NCI-H82 treated with DMSO at 0.1 percent for 48 hours (cell line): ENCODE results near the gene CYGB.

Experiments
- DNase-seq: peaks from one replicate; lab custom pipeline; 2025; ENCODE audit not compliant: unreplicated experiment; lab: John Stamatoyannopoulos, UW

The CYGB gene

DNA sequence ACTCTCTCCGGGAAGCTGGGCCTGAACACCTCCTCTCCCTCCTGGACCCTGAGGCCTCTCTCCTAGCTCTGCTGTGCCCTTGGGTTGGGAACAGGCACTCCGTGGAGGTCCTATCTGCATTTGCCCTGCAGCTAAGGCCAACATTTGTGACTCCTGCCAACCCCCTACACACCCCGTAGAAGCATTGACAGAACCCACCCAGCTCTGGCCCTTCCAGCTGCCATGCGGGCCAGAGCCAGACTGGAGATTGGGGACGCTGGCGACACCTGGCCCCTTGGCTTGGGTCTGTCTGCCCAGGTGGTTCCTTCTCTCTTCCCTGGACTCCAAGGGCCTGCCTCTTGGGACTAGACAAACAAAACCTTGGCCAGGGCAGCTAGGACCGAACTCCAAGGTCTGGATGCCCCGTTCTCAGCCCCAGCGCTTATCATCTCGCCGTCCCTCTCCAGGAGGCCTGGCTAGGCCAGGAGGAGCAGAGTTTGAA is 35.6 kb downstream of the CYGB start:
- DNase-seq = no peak

DNA sequence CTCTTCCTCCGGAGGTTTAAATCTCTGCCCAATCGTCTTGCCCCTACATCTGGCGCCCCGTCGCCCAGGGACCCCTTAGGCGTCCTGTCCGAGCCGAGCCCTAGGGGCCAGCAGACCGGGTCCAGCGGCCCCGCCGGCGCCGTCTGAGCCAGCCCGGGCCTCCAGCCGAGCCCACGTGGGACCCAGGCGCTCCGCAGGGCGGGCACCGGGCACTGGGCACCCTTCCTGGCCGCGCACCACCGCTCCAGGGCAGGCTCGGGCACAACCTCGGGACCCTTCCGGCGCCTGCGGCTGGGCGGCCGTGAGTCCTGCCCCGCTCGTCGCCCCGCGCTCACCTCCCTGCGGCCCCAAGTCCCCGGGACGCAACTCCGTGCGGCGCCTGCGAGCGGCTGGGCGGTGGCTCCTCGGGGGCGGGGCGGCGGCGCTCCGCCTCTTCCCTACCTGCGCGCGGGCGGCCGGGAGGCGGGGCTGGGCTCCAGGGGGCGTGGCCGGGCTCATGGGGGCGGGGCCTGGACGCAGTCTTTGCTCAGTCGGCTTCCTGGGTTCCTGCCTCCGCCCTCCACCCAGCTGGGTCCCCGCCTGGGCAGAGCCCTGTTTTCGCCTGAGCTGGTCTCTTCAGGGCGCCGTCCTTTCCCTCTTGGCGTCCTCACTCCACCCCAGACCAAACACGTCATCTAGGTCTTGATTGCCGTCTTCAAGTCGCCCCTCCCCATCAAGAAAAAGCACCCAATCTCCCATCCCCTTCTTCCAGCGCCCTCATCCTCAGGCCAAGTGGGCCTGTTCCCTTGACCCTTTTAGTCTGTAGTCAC is 36.3 kb downstream of the CYGB start, which contains the start of gene RHBDF2:
TSS of gene RHBDF2 (minus strand) at position 406 of the 809 bp plus-strand sequence. CDS start 19,899 bp downstream, outside the sequence.
- peak; percentile 57 for DNase-seq

DNA sequence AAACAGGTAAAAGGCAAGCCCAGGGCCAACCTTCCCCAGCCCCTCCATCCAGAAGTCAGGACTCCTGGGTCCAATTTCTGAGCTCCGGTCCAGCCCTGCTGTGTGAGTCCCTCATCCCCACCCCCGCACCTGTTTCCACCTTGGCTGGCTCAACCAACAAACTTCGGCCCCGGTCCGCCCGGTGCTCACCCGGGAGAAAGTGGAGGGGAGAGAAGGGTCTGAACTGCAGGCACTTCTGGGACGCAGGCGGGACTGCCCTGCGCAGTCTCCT is 36.8 kb downstream of the CYGB start:
- no peak for DNase-seq

DNA sequence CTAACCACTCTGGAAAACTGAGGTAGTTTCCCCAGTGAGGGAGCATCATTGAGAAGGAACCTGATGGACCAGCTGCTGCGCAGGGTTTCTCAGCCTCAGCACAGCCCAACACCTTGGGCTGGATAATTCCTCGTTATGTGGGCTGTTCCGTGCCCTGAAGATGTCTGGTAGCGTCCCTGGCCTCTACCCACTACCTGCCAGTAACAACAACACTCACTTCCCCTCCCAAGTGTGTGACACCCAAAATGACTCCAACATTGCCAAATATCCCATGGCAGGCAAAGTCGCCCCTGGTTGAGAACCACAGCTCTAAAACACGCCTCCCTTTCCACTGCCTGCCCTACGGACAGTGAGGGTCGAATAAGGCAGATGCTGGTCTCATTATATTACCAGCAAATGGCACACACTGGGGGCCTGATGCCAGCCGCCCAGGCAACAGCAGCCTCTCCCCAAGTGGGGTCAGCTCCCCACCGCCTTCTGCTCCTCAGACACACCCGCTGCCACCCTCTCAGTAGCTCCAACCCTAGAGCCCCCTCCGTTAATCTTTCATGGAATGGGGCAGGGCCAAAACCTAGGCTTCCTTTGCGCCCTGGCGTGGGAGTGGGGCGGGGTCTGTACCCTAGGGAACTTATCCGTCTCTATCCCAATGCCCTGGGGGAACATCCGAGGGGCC is 37.3 kb downstream of the CYGB start:
- no peak for DNase-seq

DNA sequence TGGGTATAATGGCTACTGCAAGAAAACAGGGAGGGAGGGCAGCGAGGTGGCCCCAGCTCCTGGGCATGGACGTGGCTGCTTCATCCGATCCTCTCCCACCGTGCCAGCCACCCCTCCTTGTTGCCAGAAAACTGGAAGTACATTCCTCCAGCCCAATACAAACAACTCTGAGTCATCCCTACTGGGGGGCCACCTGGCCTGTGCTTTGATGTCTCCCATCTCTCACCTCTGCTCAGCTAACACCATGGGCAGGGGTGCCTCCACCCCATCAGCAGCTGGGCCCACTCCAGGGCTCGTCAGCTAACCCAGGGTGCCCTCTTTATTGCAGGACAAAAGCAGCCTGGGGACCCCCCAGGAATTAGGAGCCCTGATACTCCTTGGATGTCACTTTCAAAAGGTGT is 38.2 kb downstream of the CYGB start:
- no peak for DNase-seq

DNA sequence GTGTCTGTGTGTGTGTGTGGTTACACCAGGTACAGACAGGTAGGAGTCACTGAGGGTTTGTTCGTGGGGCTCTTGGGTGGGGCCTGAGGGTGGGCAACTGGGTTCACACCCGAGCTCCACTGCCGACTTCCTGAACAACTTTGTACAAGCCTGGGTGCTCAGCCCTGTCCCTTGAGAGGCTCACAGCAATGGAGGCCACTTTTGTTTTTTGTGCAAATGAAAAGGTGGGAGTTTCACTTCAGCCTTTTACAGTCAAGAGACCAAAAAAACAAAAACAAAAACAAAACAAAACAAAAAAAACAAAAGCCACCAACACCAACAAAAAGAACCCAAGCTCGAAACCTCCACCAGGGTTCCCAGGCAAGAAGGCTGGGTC is 38.6 kb downstream of the CYGB start:
- DNase-seq = no peak

DNA sequence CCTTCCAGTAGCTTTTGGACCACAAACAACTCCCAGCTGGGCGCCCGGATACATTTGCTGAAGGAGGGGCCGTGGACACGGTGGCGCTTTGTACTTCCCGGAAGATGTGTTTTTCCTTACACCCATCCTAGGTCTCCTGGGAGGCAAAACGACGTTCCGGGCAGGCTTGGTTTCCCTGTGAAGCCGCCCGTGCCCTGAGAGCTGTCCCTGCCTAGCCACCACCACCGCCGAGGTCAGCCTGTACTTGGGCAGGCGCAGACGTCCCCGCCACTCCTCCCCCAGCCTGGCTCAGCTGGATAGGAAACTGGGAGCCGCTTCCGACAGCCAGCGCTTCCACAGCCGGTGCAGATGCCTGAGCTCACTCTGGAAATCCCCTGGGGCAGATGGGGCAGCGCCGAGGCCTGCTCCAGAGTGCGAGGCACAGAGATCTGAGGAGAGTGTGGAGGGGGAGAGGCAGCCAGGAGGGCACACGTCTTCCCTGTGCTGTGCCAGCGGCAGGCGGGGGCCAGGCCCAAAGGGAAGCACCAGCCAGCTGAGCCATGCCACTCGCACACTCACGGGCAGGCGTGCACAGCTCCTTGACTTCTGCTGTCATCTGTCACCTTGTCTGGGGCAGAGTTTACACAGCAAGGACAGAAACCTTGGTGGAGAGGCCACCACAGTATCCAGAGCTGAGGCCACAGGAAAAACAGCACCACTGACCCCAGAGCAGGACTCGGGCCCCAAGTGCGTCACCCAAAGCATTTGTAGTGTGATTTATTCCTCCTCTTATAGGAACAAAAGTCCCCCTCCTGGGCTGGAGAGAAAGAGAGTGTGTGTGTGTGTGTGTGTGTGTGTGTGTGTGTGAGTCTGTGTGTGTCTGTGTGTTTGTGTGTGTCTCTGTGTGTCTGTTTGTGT is 39.3 kb downstream of the CYGB start:
- DNase-seq = peak; percentile 81

DNA sequence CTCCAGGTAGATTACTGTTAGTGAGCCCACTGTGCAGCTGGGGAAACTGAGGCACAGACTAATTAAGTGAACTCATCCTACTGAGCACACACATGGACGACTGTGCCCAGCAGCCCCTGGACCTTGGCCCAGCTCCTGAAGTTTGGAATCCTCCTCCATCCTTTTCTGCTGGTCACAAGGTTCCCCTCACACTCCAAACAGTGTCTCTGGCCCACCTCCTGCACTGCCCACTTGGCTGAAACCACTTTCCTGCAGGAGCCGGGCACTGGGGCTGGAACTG is 39.9 kb downstream of the CYGB start:
- DNase-seq = no peak

DNA sequence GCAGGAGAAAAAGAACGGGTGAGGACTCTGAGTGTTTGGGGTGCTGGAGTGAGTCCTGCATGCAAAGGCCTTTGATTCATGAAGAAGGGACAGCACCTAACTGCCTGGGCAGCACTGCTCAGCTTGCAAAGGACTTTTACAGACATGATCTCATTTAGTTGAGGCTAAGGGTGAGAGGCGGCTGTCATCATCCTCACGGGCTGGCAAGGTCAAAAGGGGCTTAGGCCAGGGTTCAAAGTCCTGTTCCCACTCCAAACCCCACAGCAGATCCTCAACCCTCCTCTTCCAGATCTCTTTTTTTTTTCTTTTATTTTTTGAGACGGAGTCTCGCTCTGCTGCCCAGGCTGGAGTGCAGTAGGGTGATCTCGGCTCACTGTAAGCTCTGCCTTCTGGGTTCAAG is 41.0 kb downstream of the CYGB start:
- DNase-seq = no peak

DNA sequence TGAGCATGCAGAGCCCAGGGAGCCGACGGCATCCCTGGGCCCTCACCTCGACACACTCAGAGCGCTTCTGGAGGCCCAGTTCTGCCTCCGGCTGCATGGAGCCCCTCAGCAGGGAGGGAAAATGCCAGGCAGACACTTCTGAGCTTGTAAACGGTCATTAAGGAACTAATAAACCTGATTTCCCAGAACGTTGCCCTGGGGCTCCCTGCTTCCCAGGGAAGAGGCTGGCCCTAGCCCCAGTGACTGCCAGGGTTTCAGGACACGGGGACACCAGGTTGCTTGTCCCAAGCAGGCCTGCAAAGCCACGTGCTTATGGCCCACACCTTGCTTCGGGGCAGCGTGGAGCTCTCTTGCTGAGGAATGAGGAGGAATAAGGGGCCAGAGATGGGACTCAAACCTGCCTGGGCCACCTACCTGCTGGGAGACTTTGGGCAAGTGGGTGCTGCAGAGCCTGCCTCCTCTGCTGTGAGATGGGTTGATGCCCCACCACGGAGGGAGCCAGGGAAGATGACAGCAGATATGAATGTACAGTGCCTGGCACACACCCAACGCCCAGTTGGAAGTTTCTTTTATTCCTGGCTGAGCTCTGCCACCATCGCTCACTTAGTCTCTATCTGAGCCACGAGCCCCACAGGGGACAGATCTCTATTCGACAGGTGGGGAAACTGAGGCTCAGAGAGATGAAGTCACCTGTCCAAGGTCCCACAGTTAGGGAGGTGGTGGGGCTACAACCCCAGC is 41.7 kb downstream of the CYGB start:
- DNase-seq = no peak

DNA sequence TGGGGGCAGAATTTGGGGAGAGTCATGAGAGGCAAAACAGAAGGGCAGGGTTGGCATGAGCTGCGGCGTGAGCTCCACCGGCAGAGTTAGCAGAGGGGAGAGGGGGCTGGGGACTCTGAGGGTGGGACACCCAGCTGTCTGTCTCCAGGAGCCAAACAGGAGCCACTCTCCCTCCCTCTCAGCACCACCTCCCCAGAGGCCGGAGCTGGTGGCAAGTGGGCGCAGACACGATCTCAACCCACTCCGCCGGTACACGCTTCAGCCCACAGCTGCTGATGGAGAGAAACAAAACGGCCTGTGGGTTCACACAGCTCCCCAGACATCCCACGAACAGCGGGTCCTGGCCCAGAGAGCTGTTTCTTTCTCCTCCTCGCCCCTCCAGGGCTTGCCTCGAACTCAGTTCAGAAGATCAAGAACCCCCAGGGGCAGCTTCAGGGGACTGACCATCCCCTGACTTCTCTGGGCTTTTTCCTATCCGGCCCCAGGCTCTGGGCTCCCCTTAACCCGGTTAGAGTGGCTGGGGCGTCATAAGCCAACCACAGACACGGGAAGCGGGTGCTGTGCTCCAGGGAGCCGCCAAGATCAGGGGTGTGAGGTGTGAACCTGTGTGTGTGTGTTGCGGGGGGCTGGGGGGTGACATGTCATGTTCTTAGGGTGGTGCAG is 43.9 kb downstream of the CYGB start:
- DNase-seq = no peak

DNA sequence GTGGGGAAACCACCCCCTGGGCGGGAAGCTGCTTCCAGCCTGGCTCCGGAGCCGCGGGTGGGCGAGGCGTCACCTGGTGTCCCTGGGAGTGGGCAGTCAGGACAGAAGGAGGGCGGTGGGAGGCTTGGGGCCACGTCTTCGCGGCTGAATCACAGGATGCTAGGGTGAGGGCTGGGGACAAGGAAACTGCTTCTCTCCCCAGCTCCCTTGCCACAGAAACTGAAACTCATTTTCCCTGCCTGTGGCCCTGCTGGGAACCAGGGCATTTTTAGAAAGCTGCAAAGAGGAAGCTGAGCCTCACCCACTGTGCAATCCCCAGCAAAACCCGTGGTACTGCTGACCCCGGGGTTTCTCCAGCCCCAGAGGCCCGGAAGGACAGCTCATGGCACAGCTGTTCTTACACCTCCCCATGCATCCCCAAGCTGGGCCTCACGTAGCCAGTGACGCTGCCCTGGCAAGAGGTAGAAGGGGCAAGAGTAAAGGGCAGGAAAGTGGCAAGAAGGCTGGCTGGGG is 44.5 kb downstream of the CYGB start:
- DNase-seq = no peak

DNA sequence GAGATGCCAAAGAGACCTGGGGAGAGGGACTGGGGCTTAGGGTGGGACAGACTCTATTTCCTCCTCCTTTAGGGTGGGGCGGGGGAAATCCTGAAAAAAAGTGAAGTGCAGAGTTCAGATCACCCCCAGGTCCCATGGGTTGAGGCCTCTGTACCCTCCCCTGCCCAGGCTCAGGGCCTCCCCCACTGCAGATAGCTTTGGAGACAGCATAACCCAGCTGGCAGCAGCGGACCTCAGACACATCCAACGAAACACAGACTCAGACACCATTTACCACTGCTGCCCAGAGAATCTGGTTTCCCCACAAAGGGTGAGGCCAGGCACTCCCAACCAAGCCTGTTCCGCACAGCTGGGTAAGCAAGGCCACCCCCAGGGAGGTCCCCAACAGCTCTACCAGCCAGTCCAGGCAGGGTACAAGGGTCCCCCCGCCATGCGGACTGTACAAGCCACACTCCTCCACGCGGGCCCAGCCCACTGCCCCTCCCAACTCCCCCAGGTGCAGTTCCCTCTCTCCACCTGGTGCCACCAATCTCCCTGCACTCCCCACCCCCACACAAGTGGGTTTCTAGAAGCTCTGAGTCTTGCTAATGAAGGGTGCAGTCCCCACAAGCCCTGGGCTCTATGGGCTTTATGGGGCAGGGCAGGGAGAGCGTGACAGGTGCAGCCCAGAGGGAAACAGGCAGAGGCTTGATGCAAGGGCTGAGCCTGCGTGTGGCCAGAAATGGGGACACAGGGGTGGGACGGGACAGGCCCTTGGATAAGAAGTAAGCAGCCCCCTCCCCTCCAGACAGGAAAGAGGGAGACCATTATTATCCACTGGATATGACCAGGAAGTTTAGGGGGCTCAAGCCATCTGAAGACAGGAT is 45.2 kb downstream of the CYGB start:
- no peak for DNase-seq

DNA sequence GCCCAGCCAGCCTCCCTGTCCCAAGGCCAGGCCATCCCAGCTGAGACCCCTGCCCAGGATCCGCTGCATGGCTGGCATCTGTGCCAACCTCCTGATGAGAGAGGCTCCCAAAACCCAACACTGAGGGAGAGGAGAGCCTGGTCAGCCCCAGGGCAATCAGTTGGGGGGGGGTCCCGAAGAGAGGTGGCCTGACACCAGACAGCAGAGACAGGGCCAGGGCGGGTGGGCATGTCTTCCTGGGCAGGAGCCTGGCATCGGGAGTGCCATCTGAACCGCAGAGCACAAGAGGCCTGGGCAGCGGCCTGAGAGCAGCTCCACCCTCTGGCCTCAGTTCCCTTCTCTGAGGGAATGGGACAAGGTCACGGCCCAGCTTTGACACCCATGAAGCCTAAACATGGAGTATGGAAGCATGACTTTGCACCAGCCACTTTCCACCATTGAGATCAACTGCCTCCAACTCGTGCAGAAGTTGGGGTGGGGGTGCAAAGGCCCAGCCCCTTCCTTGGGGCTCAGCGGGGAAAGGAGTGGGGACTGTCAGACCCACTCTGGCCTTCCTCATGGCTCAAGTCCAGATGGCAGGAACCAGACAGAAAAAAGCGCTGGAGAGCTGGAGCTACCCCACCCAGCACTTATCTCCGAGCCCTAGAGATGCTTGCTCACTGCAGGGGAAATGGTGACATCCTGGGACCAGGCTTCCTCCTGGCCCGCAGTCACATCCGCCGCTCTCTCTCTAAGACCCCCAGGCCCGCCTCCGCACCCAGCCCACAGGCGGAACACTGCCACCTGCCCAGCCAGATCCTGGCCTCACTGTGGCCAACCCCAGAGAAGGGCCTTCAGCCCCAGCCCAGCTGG is 46.0 kb downstream of the CYGB start:
- DNase-seq = no peak

DNA sequence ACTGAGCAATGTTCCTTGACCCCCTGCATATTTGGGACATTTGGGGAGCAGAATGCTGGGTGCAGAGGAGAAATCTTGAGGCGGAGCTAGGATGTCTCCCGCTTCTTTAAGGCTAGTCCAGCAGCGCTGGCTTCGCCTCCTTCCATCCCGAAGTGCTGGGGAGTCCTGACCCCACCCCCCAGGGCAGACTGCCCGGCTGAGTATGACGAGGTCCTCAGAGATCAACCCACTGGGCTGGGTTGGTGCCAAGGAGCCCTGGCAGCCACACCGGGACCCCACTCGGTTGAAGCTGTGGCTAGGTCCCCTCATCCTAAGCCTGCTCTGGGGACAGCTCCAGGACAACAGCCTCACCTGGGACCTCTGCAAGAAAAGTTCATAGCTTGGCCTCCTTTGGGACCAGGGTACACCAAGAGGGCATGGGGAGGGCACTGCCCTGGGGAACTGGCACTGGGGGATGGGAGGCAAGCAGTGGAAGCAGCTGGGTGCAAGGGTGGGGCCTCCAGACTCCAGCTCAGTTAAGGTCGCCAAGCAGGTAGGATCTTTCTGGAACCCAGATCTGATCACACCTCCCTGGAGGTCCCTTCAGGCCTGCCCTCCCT is 47.3 kb downstream of the CYGB start:
- no peak for DNase-seq

DNA sequence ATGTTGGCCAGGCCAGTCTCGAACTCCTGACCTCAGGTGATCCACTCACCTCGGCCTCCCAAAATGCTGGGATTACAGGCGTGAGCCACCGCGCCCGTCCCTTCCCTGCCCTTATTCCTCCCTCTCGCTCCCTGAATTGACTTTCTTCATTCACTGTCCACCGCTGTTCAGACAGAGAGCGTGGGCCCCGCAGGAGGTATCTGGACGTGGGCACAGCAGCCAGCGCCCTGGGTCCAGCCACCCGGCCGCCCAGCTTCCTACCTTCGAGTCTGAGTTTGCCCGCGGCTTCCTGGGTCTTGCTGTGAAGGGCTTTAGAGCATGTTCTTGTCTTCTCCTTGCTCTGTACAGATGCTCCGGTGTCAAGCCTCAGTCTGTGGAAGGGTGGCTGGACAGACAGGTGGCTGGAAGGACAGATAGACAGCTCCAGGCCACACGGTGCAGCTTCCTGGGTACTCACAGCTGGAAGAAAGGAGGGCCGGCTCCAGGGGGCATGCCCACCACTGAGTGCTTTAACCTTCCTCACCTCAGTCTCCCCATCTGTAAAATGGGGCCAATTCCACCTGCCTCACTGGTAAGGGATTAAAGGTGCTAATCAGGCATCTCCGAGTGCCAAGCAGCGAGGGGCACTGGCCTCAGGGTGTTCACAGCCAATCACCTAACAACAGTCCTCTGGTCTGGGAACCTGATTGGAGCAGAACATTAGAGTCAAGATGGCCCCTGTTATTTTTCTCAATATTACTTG is 49.9 kb downstream of the CYGB start:
- DNase-seq = no peak

DNA sequence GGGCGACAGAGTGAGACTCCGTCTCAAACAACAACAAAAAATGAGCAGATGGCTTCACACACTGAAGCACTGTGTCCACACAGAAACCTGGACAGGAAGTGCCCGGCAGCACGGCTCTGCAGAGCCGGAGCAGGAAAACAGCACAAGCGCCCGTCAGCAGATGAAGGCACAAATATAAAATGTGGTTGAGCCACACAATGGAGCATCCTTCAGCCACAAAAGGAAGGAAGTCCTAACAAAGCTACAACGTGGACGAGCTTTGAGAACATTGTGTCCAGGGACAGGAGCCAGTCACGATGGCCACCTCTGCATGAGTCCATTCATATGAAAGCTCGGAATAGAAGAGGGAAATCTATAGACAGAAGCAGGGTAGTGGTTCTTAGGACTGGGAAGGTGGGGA is 51.9 kb downstream of the CYGB start:
- DNase-seq = no peak
